Muscle layer of colon (tissue), 2 donors: ENCODE measurements around the gene PURB.
"Not testable (repeated sequence)": the region's sequence is repeated elsewhere in the genome, so short reads cannot be mapped to it uniquely, and the experiment has no call there.

ENCODE experiments used
- H3K27ac ChIP-seq: one replicate; pipeline ENCODE4 v1.7.0; 2013; ENCODE audit warnings: low read depth, mild to moderate bottlenecking, low read length, moderate library complexity
- H3K27me3 ChIP-seq, 2 donors: one replicate each; pipeline ENCODE4 v1.7.0; 2013; ENCODE audit warnings: low read length in 2 of 2, mild to moderate bottlenecking in 2 of 2; ENCODE audit not compliant: insufficient read depth in 2 of 2, control insufficient read depth in 1 of 2
- H3K36me3 ChIP-seq: one replicate; pipeline ENCODE4 v1.7.0; 2013; ENCODE audit warnings: mild to moderate bottlenecking, low read length; ENCODE audit not compliant: insufficient read depth
- H3K4me1 ChIP-seq: one replicate; pipeline ENCODE4 v1.7.0; 2013; ENCODE audit warnings: mild to moderate bottlenecking, low read length; ENCODE audit not compliant: insufficient read depth
- H3K4me3 ChIP-seq, 2 donors: one replicate each; pipeline ENCODE4 v1.7.0; 2013; ENCODE audit warnings: low read length in 2 of 2, low read depth in 1 of 2, mild to moderate bottlenecking in 1 of 2, moderate library complexity in 1 of 2
- H3K9ac ChIP-seq: one replicate; pipeline ENCODE4 v1.7.0; 2013; ENCODE audit warnings: low read length
- H3K9me3 ChIP-seq: one replicate; pipeline ENCODE4 v1.7.0; 2013; ENCODE audit warnings: mild to moderate bottlenecking, low read length
- donor health status: abdominal sarcoma.
- donor health status: Adenocarcinoma of cecum.

PURB gene

DNA sequence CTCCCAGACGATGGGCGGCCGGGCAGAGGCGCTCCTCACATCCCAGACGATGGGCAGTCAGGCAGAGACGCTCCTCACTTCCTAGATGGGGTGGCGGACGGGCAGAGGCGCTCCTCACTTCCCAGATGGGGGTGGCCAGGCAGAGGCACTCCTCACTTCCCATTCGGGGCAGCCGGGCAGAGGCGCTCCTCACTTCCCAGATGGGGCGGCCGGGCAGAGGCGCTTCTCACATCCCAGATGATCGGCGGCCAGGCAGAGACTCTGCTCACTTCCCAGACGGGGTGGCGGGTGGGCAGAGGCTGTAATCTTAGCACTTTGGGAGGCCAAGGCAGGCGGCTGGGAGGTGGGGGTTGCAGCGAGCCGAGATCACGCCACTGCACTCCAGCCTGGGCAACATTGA lies 13.4 kb downstream of the PURB start:
- not testable (repeated sequence) for H3K27me3 ChIP-seq, H3K36me3 ChIP-seq, H3K4me3 ChIP-seq, H3K9me3 ChIP-seq, H3K9ac ChIP-seq, H3K27ac ChIP-seq
- H3K4me1 ChIP-seq: peaks cover 16% of the 10 kb centered on the region

- H3K36me3 ChIP-seq, H3K27me3 ChIP-seq, H3K27ac ChIP-seq, H3K9me3 ChIP-seq, H3K4me3 ChIP-seq, H3K9ac ChIP-seq: not testable (repeated sequence)
- peaks cover 10% of the 10 kb centered on the region for H3K4me1 ChIP-seq
These were observed 14.6 kb downstream of the PURB start for GRCh38 chr7:44870780-44871179.

DNA sequence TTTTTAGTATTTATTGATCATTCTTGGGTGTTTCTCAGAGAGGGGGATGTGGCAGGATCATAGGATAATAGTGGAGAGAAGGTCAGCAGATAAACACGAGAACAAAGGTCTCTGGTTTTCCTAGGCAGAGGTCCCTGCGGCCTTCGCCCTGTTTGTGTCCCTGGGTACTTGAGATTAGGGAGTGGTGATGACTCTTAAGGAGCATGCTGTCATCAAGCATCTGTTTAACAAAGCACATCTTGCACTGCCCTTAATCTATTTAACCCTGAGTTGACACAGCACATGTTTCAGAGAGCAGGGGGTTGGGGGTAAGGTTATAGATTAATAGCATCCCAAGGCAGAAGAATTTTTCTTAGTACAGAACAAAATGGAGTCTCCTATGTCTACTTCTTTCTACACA lies 15.0 kb downstream of the PURB start:
- peaks cover 10% of the 10 kb centered on the region for H3K4me1 ChIP-seq
- not testable (repeated sequence) for H3K4me3 ChIP-seq, H3K9ac ChIP-seq, H3K36me3 ChIP-seq, H3K9me3 ChIP-seq, H3K27me3 ChIP-seq, H3K27ac ChIP-seq

- Histone ChIP-seq H3K9me3 (no peaks in the 10 kb centered on the region), H3K4me3 (no peak overlapping the region), H3K9ac (no peak overlapping the region), H3K27ac (peak overlapping the region; percentile 19), H3K27me3 (no peaks in the 10 kb centered on the region), H3K4me1 (peaks cover 10% of the 10 kb centered on the region), H3K36me3 (no peaks in the 10 kb centered on the region)
These were observed 18.0 kb downstream of the PURB start for GRCh38 chr7:44867073-44867995.

- H3K9ac ChIP-seq, H3K36me3 ChIP-seq, H3K4me3 ChIP-seq, H3K9me3 ChIP-seq, H3K27ac ChIP-seq, H3K27me3 ChIP-seq, H3K4me1 ChIP-seq: not testable (repeated sequence)
These were observed 23.4 kb downstream of the PURB start for GRCh38 chr7:44861949-44862348.

GRCh38 chr7:44858161-44858560 lies 27.2 kb downstream of the PURB start:
- Histone ChIP-seq H3K36me3 (no peaks in the 10 kb centered on the region), H3K4me3 (no peak overlapping the region), H3K4me1 (no peaks in the 10 kb centered on the region), H3K27ac (no peak overlapping the region), H3K27me3 (no peaks in the 10 kb centered on the region), H3K9me3 (no peaks in the 10 kb centered on the region), H3K9ac (no peak overlapping the region)

- no peaks in the 10 kb centered on the region for H3K9me3 ChIP-seq
- no peak overlapping the region for H3K4me3 ChIP-seq
- no peak overlapping the region for H3K27ac ChIP-seq
- no peaks in the 10 kb centered on the region for H3K36me3 ChIP-seq
- no peaks in the 10 kb centered on the region for H3K27me3 ChIP-seq
- no peaks in the 10 kb centered on the region for H3K4me1 ChIP-seq
- H3K9ac ChIP-seq: no peak overlapping the region
These were observed 30.5 kb downstream of the PURB start for GRCh38 chr7:44854644-44855364.

GRCh38 chr7:44853391-44853790 lies 31.9 kb downstream of the PURB start:
- Histone ChIP-seq H3K36me3 (no peaks in the 10 kb centered on the region), H3K9me3 (no peaks in the 10 kb centered on the region), H3K9ac (no peak overlapping the region), H3K27me3 (no peaks in the 10 kb centered on the region), H3K4me1 (no peaks in the 10 kb centered on the region), H3K4me3 (no peak overlapping the region), H3K27ac (no peak overlapping the region)

- Histone ChIP-seq H3K9ac (no peak overlapping the region), H3K27ac (no peak overlapping the region), H3K9me3 (no peaks in the 10 kb centered on the region), H3K4me1 (no peaks in the 10 kb centered on the region), H3K27me3 (no peaks in the 10 kb centered on the region), H3K4me3 (no peak overlapping the region), H3K36me3 (no peaks in the 10 kb centered on the region)
These were observed 32.7 kb downstream of the PURB start for GRCh38 chr7:44852590-44852989.

DNA sequence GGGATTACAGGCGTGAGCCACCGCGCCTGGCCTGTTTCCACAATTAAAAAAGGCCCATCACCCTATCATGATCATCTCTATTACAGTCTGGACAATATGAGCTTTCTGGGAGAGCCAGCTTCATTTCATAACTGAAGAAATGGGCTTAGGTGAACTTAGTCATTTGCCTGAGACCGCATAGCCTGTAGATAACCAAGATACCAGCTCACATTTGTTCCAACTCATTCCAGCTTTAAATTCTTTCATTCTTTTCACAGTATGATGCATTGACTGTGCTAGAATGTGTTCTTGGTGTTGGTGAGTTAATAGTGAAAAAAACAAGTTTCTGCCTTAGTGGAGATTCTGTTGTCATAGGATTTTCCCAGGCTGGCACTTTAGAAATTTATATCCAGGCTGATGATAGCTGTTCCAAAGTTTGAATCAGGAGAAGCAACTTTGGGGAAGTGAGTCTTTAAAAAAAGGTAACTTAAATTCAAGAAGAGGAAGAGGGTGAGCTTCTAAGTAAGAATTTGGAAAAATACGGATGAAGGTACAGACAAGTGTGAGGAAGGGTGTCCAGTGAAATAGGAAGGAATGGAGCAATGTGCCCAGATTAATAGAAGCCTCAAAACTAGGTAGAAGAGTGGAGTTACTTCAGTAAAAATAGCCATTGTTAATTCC lies 35.3 kb downstream of the PURB start:
- Histone ChIP-seq H3K27ac (no peak overlapping the region), H3K4me1 (peaks cover 9% of the 10 kb centered on the region), H3K9ac (no peak overlapping the region), H3K27me3 (no peaks in the 10 kb centered on the region), H3K9me3 (no peaks in the 10 kb centered on the region), H3K4me3 (no peak overlapping the region), H3K36me3 (no peaks in the 10 kb centered on the region)

- no peak overlapping the region for H3K9ac ChIP-seq
- no peaks in the 10 kb centered on the region for H3K36me3 ChIP-seq
- peaks cover 9% of the 10 kb centered on the region for H3K4me1 ChIP-seq
- H3K27me3 ChIP-seq: no peaks in the 10 kb centered on the region
- H3K4me3 ChIP-seq: peak overlapping the region in 1 of 2 donors; percentile 71
- peak overlapping the region; percentile 66 for H3K27ac ChIP-seq
- no peaks in the 10 kb centered on the region for H3K9me3 ChIP-seq
These were observed 36.0 kb downstream of the PURB start for GRCh38 chr7:44849259-44849884.
